ENCODE results near the gene CSMD2.

DNA sequence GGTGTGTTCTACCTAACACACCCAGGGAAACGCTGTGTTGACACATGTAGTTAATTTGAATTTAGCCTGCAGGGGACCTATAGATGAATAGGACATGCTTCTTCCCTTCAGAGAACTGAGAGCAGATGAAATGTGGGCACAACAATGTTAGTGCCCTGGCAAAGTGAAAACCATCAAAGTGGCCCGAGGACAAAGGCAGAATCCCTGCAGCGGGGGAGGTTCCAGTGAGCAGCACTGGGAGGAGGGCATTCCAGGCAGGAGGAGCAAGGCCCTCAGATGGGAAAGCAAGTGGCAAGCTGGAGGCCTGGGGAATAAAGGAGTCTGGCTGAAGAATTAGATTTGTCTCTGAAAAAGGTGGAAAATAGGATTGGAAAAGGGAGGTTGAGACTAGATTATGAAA is 48.9 kb upstream of the CSMD2 start:
- TF ChIP-seq POLR2A (IDR thresholded peaks at IDR 0.05): no peak
- no peak for TF ChIP-seq CTCF (IDR thresholded peaks at IDR 0.05)
